ENCODE measurements around the gene LIAS. TPM values are rescaled to one million over a fixed set of nuclear protein-coding genes. Genes with fewer than 3 reads are reported as not detected.

Gene LIAS
- total RNA-seq, 2 donors from 2014 or later, result 17.6 to 17.9 TPM

DNA sequence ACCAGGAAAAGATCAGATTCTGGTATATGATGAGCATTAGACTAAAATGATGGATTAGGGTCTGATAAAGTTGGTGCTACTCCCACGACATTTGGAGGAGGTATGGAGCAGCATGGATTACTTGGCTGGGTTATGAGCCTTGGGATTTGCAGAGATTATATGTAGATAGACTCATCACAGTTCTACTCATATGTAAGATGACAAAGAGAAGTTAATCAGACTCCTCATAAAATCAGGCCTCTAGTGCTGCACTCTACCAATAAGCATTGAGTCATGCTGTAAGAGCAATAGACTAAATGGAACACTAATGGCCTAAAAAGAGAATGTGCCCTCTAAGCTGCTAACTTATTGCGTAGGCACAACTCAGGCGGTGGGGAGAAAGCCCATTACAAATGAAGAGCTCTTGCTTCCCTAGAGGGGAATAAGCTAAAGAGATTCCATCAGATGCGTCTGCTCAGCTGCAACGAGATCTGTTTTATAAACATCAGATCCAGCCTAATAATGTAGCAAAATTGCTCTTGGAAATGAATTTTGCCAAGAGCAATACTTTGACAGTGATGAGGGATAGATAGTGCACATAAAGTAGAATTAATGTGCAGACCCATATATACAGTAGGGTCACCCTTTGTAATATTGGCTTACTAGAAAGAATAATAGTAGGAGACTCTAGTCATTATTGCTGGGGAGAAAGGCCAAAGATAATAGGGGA, 17.5 kb downstream of the LIAS start:
- no peak overlapping the region for H3K9ac ChIP-seq (ENCODE audit: extremely low read depth, low read length, poor library complexity, severe bottlenecking)
- H3K9me3 ChIP-seq (ENCODE audit: control insufficient read depth, low read length), result no peaks in the 10 kb centered on the region
- no peak overlapping the region for H3K4me3 ChIP-seq (ENCODE audit: low read length)
- WGBS, 2 experiments (ENCODE audit: insufficient coverage in 1 of 2, insufficient read length in 1 of 2), result 97 to 100% methylated on average over 4 to 5 of the region's 5 CpGs
- Mint-ChIP-seq H3K27ac (no peak overlapping the region), H3K36me3 (ENCODE audit: low read depth) (peaks cover 18% of the 10 kb centered on the region), H3K9me3 (no peaks in the 10 kb centered on the region), H3K27me3 (ENCODE audit: insufficient read depth) (no peaks in the 10 kb centered on the region), H3K4me1 (no peaks in the 10 kb centered on the region), H3K4me3 (no peak overlapping the region)
- no peak for DNase-seq
- no peak overlapping the region for H3K27ac ChIP-seq (ENCODE audit: low read depth, low read length)
- TF ChIP-seq CTCF (conservative IDR thresholded peaks at IDR 0.05), result no peak
- H3K36me3 ChIP-seq (ENCODE audit: control insufficient read depth, insufficient read depth, low read length), result peaks cover 23% of the 10 kb centered on the region
- H3K4me1 ChIP-seq (ENCODE audit: control insufficient read depth, insufficient read depth, low read length), result no peaks in the 10 kb centered on the region
- H3K27me3 ChIP-seq (ENCODE audit: control insufficient read depth, insufficient read depth, low read length, poor library complexity, severe bottlenecking), result no peaks in the 10 kb centered on the region

GRCh38 chr4:39480251-39480650, 21.4 kb downstream of the LIAS start:
- Mint-ChIP-seq H3K4me1 (no peaks in the 10 kb centered on the region), H3K9me3 (peaks cover 9% of the 10 kb centered on the region), H3K36me3 (ENCODE audit: low read depth) (peaks cover 7% of the 10 kb centered on the region), H3K27ac (no peak overlapping the region), H3K4me3 (no peak overlapping the region), H3K27me3 (ENCODE audit: insufficient read depth) (no peaks in the 10 kb centered on the region)
- Histone ChIP-seq H3K4me3 (ENCODE audit: low read length) (no peak overlapping the region), H3K9me3 (ENCODE audit: control insufficient read depth, low read length) (no peaks in the 10 kb centered on the region), H3K27me3 (ENCODE audit: control insufficient read depth, insufficient read depth, low read length, poor library complexity, severe bottlenecking) (no peaks in the 10 kb centered on the region), H3K4me1 (ENCODE audit: control insufficient read depth, insufficient read depth, low read length) (no peaks in the 10 kb centered on the region), H3K27ac (ENCODE audit: low read depth, low read length) (no peak overlapping the region), H3K9ac (ENCODE audit: extremely low read depth, low read length, poor library complexity, severe bottlenecking) (no peak overlapping the region), H3K36me3 (ENCODE audit: control insufficient read depth, insufficient read depth, low read length) (peaks cover 4% of the 10 kb centered on the region)
- no peak for DNase-seq
- TF ChIP-seq CTCF (conservative IDR thresholded peaks at IDR 0.05), result no peak
- WGBS, 2 experiments (ENCODE audit: insufficient coverage in 1 of 2, insufficient read length in 1 of 2), result 95 to 96% methylated on average over 24 to 27 of the region's 27 CpGs

DNA sequence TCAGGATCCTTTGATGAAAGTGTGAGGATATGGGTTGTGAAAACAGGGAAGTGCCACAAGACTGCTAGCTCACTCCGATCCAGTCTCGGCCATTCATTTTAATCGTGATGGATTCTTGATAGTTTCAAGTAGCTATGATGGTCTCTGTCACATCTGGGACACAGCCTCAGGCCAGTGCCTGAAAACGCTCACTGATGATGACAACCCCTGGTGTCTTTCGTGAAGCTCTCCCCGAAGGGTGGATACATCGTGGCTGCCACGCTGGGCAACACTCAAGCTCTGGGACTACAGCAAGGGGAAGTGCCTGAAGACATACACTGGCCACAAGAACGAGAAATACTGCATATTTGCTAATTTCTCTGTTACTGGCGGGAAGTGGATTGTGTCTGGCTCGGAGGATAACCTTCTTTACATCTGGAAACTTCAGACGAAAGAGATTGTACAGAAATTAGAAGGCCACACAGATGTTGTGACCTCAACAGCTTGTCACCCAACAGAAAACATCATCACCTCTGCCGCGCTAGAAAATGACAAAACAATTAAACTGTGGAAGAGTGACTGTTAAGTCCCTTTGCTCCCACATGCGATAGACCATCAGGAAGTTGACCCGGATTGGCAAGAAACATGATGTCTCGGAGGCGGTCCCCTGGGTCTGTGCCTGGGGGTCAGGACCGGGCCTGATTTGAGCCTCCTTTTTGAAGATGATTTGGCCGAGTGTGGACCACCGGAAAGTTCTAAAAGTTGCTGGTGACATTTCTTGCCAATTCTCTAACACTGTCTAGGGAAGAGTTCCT, 22.2 kb downstream of the LIAS start:
- H3K36me3 Mint-ChIP-seq (ENCODE audit: low read depth), result peaks cover 7% of the 10 kb centered on the region
- H3K9me3 Mint-ChIP-seq, result peaks cover 9% of the 10 kb centered on the region
- H3K4me1 Mint-ChIP-seq, result no peaks in the 10 kb centered on the region
- Histone ChIP-seq H3K9ac (ENCODE audit: extremely low read depth, low read length, poor library complexity, severe bottlenecking) (no peak overlapping the region), H3K9me3 (ENCODE audit: control insufficient read depth, low read length) (no peaks in the 10 kb centered on the region), H3K4me1 (ENCODE audit: control insufficient read depth, insufficient read depth, low read length) (no peaks in the 10 kb centered on the region), H3K27me3 (ENCODE audit: control insufficient read depth, insufficient read depth, low read length, poor library complexity, severe bottlenecking) (no peaks in the 10 kb centered on the region), H3K27ac (ENCODE audit: low read depth, low read length) (no peak overlapping the region), H3K4me3 (ENCODE audit: low read length) (no peak overlapping the region), H3K36me3 (ENCODE audit: control insufficient read depth, insufficient read depth, low read length) (peaks cover 4% of the 10 kb centered on the region)
- no peak overlapping the region for H3K4me3 Mint-ChIP-seq
- H3K27ac Mint-ChIP-seq, result no peak overlapping the region
- no peaks in the 10 kb centered on the region for H3K27me3 Mint-ChIP-seq (ENCODE audit: insufficient read depth)
- no peak for TF ChIP-seq CTCF (conservative IDR thresholded peaks at IDR 0.05)
- 91 to 92% methylated on average over 19 to 21 of the region's 21 CpGs for WGBS, 2 experiments (ENCODE audit: insufficient coverage in 1 of 2, insufficient read length in 1 of 2)
- no peak for DNase-seq

Measured in endodermal cell (in vitro differentiated cells).